Liver (tissue), 9 donors: ENCODE results near the gene CYP8B1. TPM values are rescaled to one million over a fixed set of nuclear protein-coding genes. Genes with fewer than 3 reads are reported as not detected.

ENCODE experiments used
- DNase-seq: peaks from one replicate; pipeline ENCODE4 v3.0.0-alpha.2; 2017; ENCODE audit warnings: low spot score
- H3K27ac ChIP-seq, 2 donors: one replicate each; pipeline ENCODE4 v1.7.0; 2013; ENCODE audit warnings: inconsistent platforms in 2 of 2, low read length in 2 of 2, control low read depth in 1 of 2, low read depth in 1 of 2, mild to moderate bottlenecking in 1 of 2
- H3K27me3 ChIP-seq, 4 donors: one replicate each; pipeline versions ENCODE4 v1.6.1 to v1.7.0; 2013; ENCODE audit warnings: low read length in 3 of 4, inconsistent platforms in 1 of 4, mild to moderate bottlenecking in 1 of 4, moderate library complexity in 1 of 4; ENCODE audit not compliant: control insufficient read depth in 4 of 4, insufficient read depth in 4 of 4
- H3K36me3 ChIP-seq, 4 donors: one replicate each; pipeline versions ENCODE4 v1.6.1 to v1.7.0; 2013; ENCODE audit warnings: low read length in 3 of 4, mild to moderate bottlenecking in 3 of 4, low read depth in 1 of 4, moderate library complexity in 1 of 4; ENCODE audit not compliant: control insufficient read depth in 4 of 4, insufficient read depth in 3 of 4
- H3K4me1 ChIP-seq, 4 donors: one replicate each; pipeline versions ENCODE4 v1.6.1 to v1.7.0; 2013; ENCODE audit warnings: low read length in 3 of 4, mild to moderate bottlenecking in 3 of 4, moderate library complexity in 1 of 4; ENCODE audit not compliant: control insufficient read depth in 4 of 4, insufficient read depth in 4 of 4
- H3K4me3 ChIP-seq, 3 donors: one replicate each; pipeline versions ENCODE4 v1.6.1 to v1.7.0; 2013; ENCODE audit warnings: low read length in 3 of 3, control low read depth in 1 of 3, low read depth in 1 of 3, mild to moderate bottlenecking in 1 of 3
- H3K9ac ChIP-seq, 2 donors: one replicate each; pipeline ENCODE4 v1.7.0; 2013; ENCODE audit warnings: low read length in 2 of 2, mild to moderate bottlenecking in 2 of 2, moderate library complexity in 2 of 2, control low read depth in 1 of 2, low read depth in 1 of 2
- H3K9me3 ChIP-seq, 4 donors: one replicate each; pipeline versions ENCODE4 v1.6.1 to v1.7.0; 2013; ENCODE audit warnings: low read length in 3 of 4; ENCODE audit not compliant: control insufficient read depth in 4 of 4
- ATF3 ChIP-seq: IDR thresholded peaks from 2 replicates; pipeline ENCODE4 v1.6.1; 2016; ENCODE audit warnings: antibody characterized with exemption
- CTCF ChIP-seq: fragments of 150-350 bp; IDR thresholded peaks from 2 replicates; pipeline ENCODE4 v1.5.1; 2017; ENCODE audit warnings: improper control_type of control experiment, low read depth, low read length; ENCODE audit not compliant: missing input control
- EGR1 ChIP-seq, 2 donors: IDR thresholded peaks; 2 replicates each; pipeline ENCODE4 v1.6.1; 2016 to 2018; ENCODE audit warnings: antibody characterized with exemption in 2 of 2, low read depth in 2 of 2
- FOXA1 ChIP-seq: IDR thresholded peaks from 2 replicates; pipeline ENCODE4 v1.6.1; 2016; ENCODE audit warnings: antibody characterized with exemption
- FOXA2 ChIP-seq: IDR thresholded peaks from 2 replicates; pipeline ENCODE4 v1.6.1; 2016; ENCODE audit warnings: antibody characterized with exemption
- GABPA ChIP-seq, 2 donors: IDR thresholded peaks in 1 of 2; conservative IDR thresholded peaks in 1 of 2; 2 replicates each; pipeline ENCODE4 v1.6.1; 2016; ENCODE audit warnings: antibody characterized with exemption in 2 of 2, mild to moderate bottlenecking in 1 of 2, moderate library complexity in 1 of 2
- HNF4A ChIP-seq, 2 donors: conservative IDR thresholded peaks; 2 replicates each; pipeline ENCODE4 v1.6.1; 2016; ENCODE audit warnings: antibody characterized with exemption in 2 of 2, mild to moderate bottlenecking in 2 of 2
- HNF4G ChIP-seq: IDR thresholded peaks from 2 replicates; pipeline ENCODE4 v1.6.1; 2016; ENCODE audit warnings: antibody characterized with exemption
- JUND ChIP-seq, 2 donors: IDR thresholded peaks; 2 replicates each; pipeline ENCODE4 v1.6.1; 2016; ENCODE audit warnings: antibody characterized with exemption in 2 of 2
- MAX ChIP-seq: IDR thresholded peaks from 2 replicates; pipeline ENCODE4 v1.6.1; 2016; ENCODE audit warnings: antibody characterized with exemption
- NR2F2 ChIP-seq: IDR thresholded peaks from 2 replicates; pipeline ENCODE4 v1.6.1; 2016; ENCODE audit warnings: antibody characterized with exemption
- RAD21 ChIP-seq, 2 donors: IDR thresholded peaks; 2 replicates each; pipeline ENCODE4 v1.6.1; 2016; ENCODE audit warnings: antibody characterized with exemption in 2 of 2, mild to moderate bottlenecking in 2 of 2
- REST ChIP-seq: IDR thresholded peaks from 2 replicates; pipeline ENCODE4 v1.6.1; 2016; ENCODE audit warnings: antibody characterized with exemption, mild to moderate bottlenecking
- RXRA ChIP-seq, 2 donors: IDR thresholded peaks; 2 replicates each; pipeline ENCODE4 v1.6.1; 2017 to 2018; ENCODE audit warnings: antibody characterized with exemption in 2 of 2, mild to moderate bottlenecking in 1 of 2
- SP1 ChIP-seq: IDR thresholded peaks from 2 replicates; pipeline ENCODE4 v1.6.1; 2018; ENCODE audit warnings: antibody characterized with exemption, mild to moderate bottlenecking
- TAF1 ChIP-seq: conservative IDR thresholded peaks from 2 replicates; pipeline ENCODE4 v1.6.1; 2016; ENCODE audit warnings: antibody characterized with exemption, mild to moderate bottlenecking
- YY1 ChIP-seq: IDR thresholded peaks from 2 replicates; pipeline ENCODE4 v1.6.1; 2016; ENCODE audit warnings: antibody characterized with exemption, mild to moderate bottlenecking
- ZBTB33 ChIP-seq: IDR thresholded peaks from 2 replicates; pipeline ENCODE4 v1.6.1; 2016; ENCODE audit warnings: antibody characterized with exemption
- WGBS: extraction: QIAGEN DNeasy Blood & Tissue Kit; methylation state at CpG from one replicate; pipeline ENCODE4 v1.1.7; 2013; 5-methylcytosine and 5-hydroxymethylcytosine counted together
- polyA plus RNA-seq, 2 donors: library from polyadenylated mRNA; stranded (reverse) in 1 of 2; unstranded in 1 of 2; fragments of 200-250 nt in 1 of 2; fragments of >200 nt in 1 of 2; fragmentation: Nextera tagmentation in 1 of 2; extraction: Ambion mirVana in 1 of 2; gene quantifications; one replicate each; pipeline versions ENCODE4 v1.2.1 to v1.2.3, GENCODE V29; 2013 to 2015
- total RNA-seq, 2 donors: library from RNA; depleted of rRNA; stranded (reverse); fragments of >200 nt; gene quantifications; one replicate each; pipeline ENCODE4 v1.2.3, GENCODE V29; 2014
- donor health status: healthy.
- donor health status: healthy.
- donor health status: healthy.
- donor health status: healthy.
- donor health status: healthy.

CYP8B1 gene
- total and polyA plus RNA-seq, 4 donors = 21.2 to 490 (median 223) TPM

- DNase-seq = peak; percentile 36
- 82% methylated on average over 1 of the region's 1 CpG for WGBS
- Histone ChIP-seq H3K4me3 (no peak overlapping the region), H3K9me3 (no peaks in the 10 kb centered on the region), H3K4me1 (peaks cover 13 to 54% (median 51%) of the 10 kb centered on the region in 4 donors), H3K27ac (peak overlapping the region; percentile 61 to 89), H3K36me3 (no peaks in the 10 kb centered on the region), H3K9ac (peak overlapping the region in 1 of 2 donors; percentile 77), H3K27me3 (no peaks in the 10 kb centered on the region)
- TF ChIP-seq EGR1 (IDR thresholded peaks at IDR 0.05; ENCODE audit: low read depth in 2 of 2) (no peak), JUND (IDR thresholded peaks at IDR 0.05) (no peak), ATF3 (no peak), SP1 (no peak), HNF4G (no peak), MAX (no peak), GABPA (IDR thresholded peaks at IDR 0.05 in 1 of 2, conservative IDR thresholded peaks at IDR 0.05 in 1 of 2) (no peak), FOXA1 (no peak), REST (no peak), TAF1 (no peak), YY1 (no peak), FOXA2 (no peak), RAD21 (IDR thresholded peaks at IDR 0.05) (no peak), NR2F2 (no peak), RXRA (IDR thresholded peaks at IDR 0.05) (no peak), CTCF (no peak), ZBTB33 (no peak), HNF4A (conservative IDR thresholded peaks at IDR 0.05) (no peak)
These were observed 22.6 kb downstream of the CYP8B1 start for GRCh38 chr3:42853056-42853455.
